Ascending aorta (tissue), 2 donors: Measurements from ENCODE around the gene ZG16. TPM values are rescaled to one million over a fixed set of nuclear protein-coding genes. Genes with fewer than 3 reads are reported as not detected.

ENCODE experiments used
- DNase-seq, 2 donors: peaks; one replicate each; pipeline ENCODE4 v3.0.0-alpha.2; 2019; ENCODE audit warnings: low spot score in 2 of 2
- H3K27ac ChIP-seq, 2 donors: fragments of 200-600 bp; sonication (generic); one replicate each; pipeline ENCODE4 v1.5.1; 2016 to 2017; ENCODE audit warnings: mild to moderate bottlenecking in 1 of 2
- H3K27me3 ChIP-seq: fragments of 200-600 bp; sonication (generic); one replicate; pipeline ENCODE4 v1.5.1; 2017
- H3K36me3 ChIP-seq, 2 donors: fragments of 200-600 bp; sonication (generic); one replicate each; pipeline ENCODE4 v1.5.1; 2016
- H3K4me1 ChIP-seq, 2 donors: fragments of 200-600 bp; sonication (generic); one replicate each; pipeline ENCODE4 v1.5.1; 2016 to 2017; ENCODE audit warnings: mild to moderate bottlenecking in 1 of 2
- H3K4me3 ChIP-seq, 2 donors: fragments of 200-600 bp; sonication (generic); one replicate each; pipeline ENCODE4 v1.5.1; 2016 to 2017; ENCODE audit warnings: mild to moderate bottlenecking in 1 of 2
- H3K9me3 ChIP-seq, 2 donors: fragments of 200-600 bp; sonication (generic); one replicate each; pipeline ENCODE4 v1.5.1; 2016
- CTCF ChIP-seq, 3 experiments: fragments of 200-600 bp in 2 of 3; fragments of 450-650 bp in 1 of 3; sonication (generic) in 2 of 3; IDR thresholded peaks; one replicate each; pipeline ENCODE4 v1.5.1; 2016 to 2019; ENCODE audit warnings: antibody characterized with exemption in 3 of 3, mild to moderate bottlenecking in 1 of 3, moderate library complexity in 1 of 3
- intact Hi-C: fragments of 100-400 bp; cut with DNase I; formaldehyde crosslinking; loops from one replicate; pipeline ENCODE4 v1.15.1; 2023
- total RNA-seq: library from RNA; depleted of rRNA; stranded (reverse); fragments of >200 nt; gene quantifications from one replicate; pipeline ENCODE4 v1.1.0, GENCODE V29; 2016

ZG16 gene
- total RNA-seq, 1 donor from 2014 or later, result 0.21 TPM

DNA sequence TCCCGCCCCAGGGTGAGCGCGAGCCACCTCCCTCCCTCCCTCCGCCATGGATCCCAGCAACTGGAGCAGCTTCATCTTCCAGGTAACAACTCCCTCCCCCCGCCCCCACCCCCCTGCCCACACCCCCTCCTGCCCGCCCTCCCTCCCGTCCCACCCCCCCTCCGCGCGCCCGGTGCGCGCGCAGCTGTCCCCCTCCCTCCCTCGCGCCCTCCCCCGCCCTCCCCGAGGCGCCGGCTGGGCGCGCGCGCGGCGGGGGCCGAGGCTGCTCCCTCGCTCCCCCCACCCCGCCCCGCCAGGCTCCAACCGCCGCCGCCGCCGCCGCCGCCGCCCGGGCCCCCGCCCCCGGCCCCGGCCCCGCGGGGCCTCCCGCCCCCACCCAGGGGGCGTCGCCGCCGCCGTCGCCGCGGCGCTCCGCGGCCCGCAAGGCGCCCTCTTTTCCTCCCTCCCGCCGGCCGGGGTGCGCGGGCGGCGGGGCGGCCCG is 28.1 kb downstream of the ZG16 start, which contains the start of gene MAZ:
TSS of gene MAZ (plus strand) at position 431 of the 481 bp plus-strand sequence. CDS start 173 bp downstream, outside the sequence.
- intact Hi-C loops, result loop anchor here (2.0 to 10.0 kb wide), 6 partner anchors 43 to 1649 kb away; partner anchors contain the start of genes ALDOA, ARMC5, HIRIP3 and INO80E
- TF ChIP-seq CTCF (IDR thresholded peaks at IDR 0.05), result no peak
- H3K36me3 ChIP-seq, result peaks cover 14 to 22% of the 10 kb centered on the region in 2 donors
- no peaks in the 10 kb centered on the region for H3K27me3 ChIP-seq
- peak within 1 kb of the TSS; percentile 95 to 99 for H3K27ac ChIP-seq
- no peak for DNase-seq
- peaks cover 18 to 34% of the 10 kb centered on the region in 2 donors for H3K4me1 ChIP-seq
- peak within 1 kb of the TSS; percentile 75 to 87 for H3K4me3 ChIP-seq
- H3K9me3 ChIP-seq, result no peaks in the 10 kb centered on the region

- peak overlapping the region; percentile 64 to 75 for H3K4me3 ChIP-seq
- DNase-seq, result no peak
- peak overlapping the region; percentile 88 to 94 for H3K27ac ChIP-seq
- TF ChIP-seq CTCF (IDR thresholded peaks at IDR 0.05), result no peak
- H3K9me3 ChIP-seq, result no peaks in the 10 kb centered on the region
- peaks cover 18 to 34% of the 10 kb centered on the region in 2 donors for H3K4me1 ChIP-seq
- intact Hi-C loops, result loop anchor here (1.0 to 10.0 kb wide), 7 partner anchors 9 to 1648 kb away; partner anchors contain the start of genes ALDOA, ARMC5, HIRIP3 and INO80E
- H3K36me3 ChIP-seq, result peaks cover 14 to 19% of the 10 kb centered on the region in 2 donors
- H3K27me3 ChIP-seq, result no peaks in the 10 kb centered on the region
Measured at GRCh38 chr16:29806641-29807425, 28.8 kb downstream of the ZG16 start.

DNA sequence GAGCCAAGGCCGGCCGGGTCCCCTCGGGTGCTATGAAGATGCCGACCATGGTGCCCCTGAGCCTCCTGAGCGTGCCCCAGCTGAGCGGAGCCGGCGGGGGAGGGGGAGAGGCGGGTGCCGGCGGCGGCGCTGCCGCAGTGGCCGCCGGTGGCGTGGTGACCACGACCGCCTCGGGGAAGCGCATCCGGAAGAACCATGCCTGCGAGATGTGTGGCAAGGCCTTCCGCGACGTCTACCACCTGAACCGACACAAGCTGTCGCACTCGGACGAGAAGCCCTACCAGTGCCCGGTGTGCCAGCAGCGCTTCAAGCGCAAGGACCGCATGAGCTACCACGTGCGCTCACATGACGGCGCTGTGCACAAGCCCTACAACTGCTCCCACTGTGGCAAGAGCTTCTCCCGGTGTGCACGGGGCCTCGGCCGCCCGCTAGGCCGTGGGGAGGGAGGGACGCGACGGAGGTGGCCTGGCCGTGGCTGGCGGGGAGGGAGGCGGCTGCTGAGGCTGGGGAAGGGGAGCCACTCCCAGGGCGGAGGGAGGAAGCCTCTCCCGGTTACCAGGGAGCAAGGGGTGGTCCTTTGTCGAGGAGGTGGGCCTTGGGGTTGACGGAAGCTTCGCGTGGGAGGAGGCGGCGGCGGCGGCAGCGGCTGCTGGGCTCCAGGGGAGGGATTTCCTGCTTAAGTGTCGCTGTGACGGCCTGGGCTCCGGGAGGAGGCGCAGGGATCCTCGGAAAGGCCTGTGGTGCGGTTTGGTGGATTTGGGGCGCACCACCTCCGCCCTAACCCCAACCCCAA is 29.6 kb downstream of the ZG16 start:
- peaks cover 18 to 36% of the 10 kb centered on the region in 2 donors for H3K4me1 ChIP-seq
- H3K27me3 ChIP-seq, result no peaks in the 10 kb centered on the region
- peak; percentile 48 to 59 (median 55) for TF ChIP-seq CTCF (IDR thresholded peaks at IDR 0.05)
- H3K4me3 ChIP-seq, result peak overlapping the region; percentile 64 to 75
- H3K9me3 ChIP-seq, result no peaks in the 10 kb centered on the region
- peak overlapping the region; percentile 88 to 94 for H3K27ac ChIP-seq
- DNase-seq, result peak; percentile 69 to 93
- intact Hi-C loops, result loop anchor here (1.0 to 10.0 kb wide), 7 partner anchors 9 to 1647 kb away; partner anchors contain the start of genes ALDOA, ARMC5, HIRIP3 and INO80E
- H3K36me3 ChIP-seq, result peaks cover 14 to 19% of the 10 kb centered on the region in 2 donors

- no peaks in the 10 kb centered on the region for H3K27me3 ChIP-seq
- no peak for TF ChIP-seq CTCF (IDR thresholded peaks at IDR 0.05)
- H3K4me3 ChIP-seq, result peak overlapping the region; percentile 64 to 75
- H3K27ac ChIP-seq, result peak overlapping the region; percentile 88 to 94
- H3K4me1 ChIP-seq, result peaks cover 18 to 43% of the 10 kb centered on the region in 2 donors
- intact Hi-C loops, result loop anchor here (5.0 to 10.0 kb wide), 5 partner anchors 119 to 1646 kb away; partner anchors contain the start of genes ALDOA, ARMC5, HIRIP3 and INO80E
- no peak for DNase-seq
- H3K36me3 ChIP-seq, result peaks cover 14 to 19% of the 10 kb centered on the region in 2 donors
- H3K9me3 ChIP-seq, result no peaks in the 10 kb centered on the region
Measured at GRCh38 chr16:29808219-29808900, 30.3 kb downstream of the ZG16 start.
